Vagina (tissue), 2 donors: ENCODE measurements around the gene HAGHL.

ENCODE experiments used
- CTCF ChIP-seq, 3 experiments: fragments of 450-650 bp in 2 of 3; fragments of 200-600 bp in 1 of 3; sonication (generic) in 1 of 3; IDR thresholded peaks; one replicate each; pipeline ENCODE4 v1.5.1; 2017 to 2019; ENCODE audit warnings: antibody characterized with exemption in 3 of 3, mild to moderate bottlenecking in 2 of 3, moderate library complexity in 2 of 3
- POLR2A ChIP-seq, 2 donors: fragments of 450-650 bp; IDR thresholded peaks; one replicate each; pipeline ENCODE4 v1.6.1; 2017; ENCODE audit warnings: antibody characterized with exemption in 2 of 2, mild to moderate bottlenecking in 2 of 2, moderate library complexity in 2 of 2
- POLR2AphosphoS5 ChIP-seq, 2 donors: sonication (generic); formaldehyde crosslinking; IDR thresholded peaks; one replicate each; pipeline ENCODE4 v1.9.0; 2017; ENCODE audit warnings: antibody characterized with exemption in 2 of 2, mild to moderate bottlenecking in 2 of 2, low read depth in 1 of 2; ENCODE audit not compliant: insufficient read depth in 1 of 2

- TF ChIP-seq CTCF (IDR thresholded peaks at IDR 0.05), result no peak
- no peak for TF ChIP-seq POLR2A (IDR thresholded peaks at IDR 0.05)
- TF ChIP-seq POLR2AphosphoS5 (IDR thresholded peaks at IDR 0.05; ENCODE audit: insufficient read depth in 1 of 2, low read depth in 1 of 2), result no peak
Measured at GRCh38 chr16:761625-762513, 35.0 kb downstream of the HAGHL start.
